Measurements from ENCODE around the gene SSUH2. TPM values are rescaled to one million over a fixed set of nuclear protein-coding genes. Genes with fewer than 3 reads are reported as not detected.

Gene SSUH2
- total and polyA plus RNA-seq, 2 experiments from 2014 or later, result 0.73 to 2.3 TPM

GRCh38 chr3:8619548-8619947, 25.1 kb downstream of the SSUH2 start:
- no peaks in the 10 kb centered on the region; the same call in 2 of the 3 replicates for H3K36me3 Mint-ChIP-seq (ENCODE audit: low read depth)
- Histone ChIP-seq H3K4me2 (no peak overlapping the region), H3F3A (replicated peaks; ENCODE audit: low read depth) (no peaks in the 10 kb centered on the region), H3K4me1 (ENCODE audit: insufficient read depth) (no peaks in the 10 kb centered on the region), H3K27me3 (ENCODE audit: insufficient read depth) (no peaks in the 10 kb centered on the region), H3K36me3 (ENCODE audit: insufficient read depth) (no peaks in the 10 kb centered on the region), H4K20me1 (replicated peaks; ENCODE audit: insufficient read depth) (no peaks in the 10 kb centered on the region), H3K27ac (ENCODE audit: low read depth) (no peak overlapping the region), H3K4me3 (no peak overlapping the region), H2AFZ (no peak overlapping the region), H3K9me2 (ENCODE audit: insufficient read depth) (no peaks in the 10 kb centered on the region), H3K79me2 (replicated peaks; ENCODE audit: insufficient read depth) (no peaks in the 10 kb centered on the region)
- peaks cover 4% of the 10 kb centered on the region for H3K27me3 Mint-ChIP-seq (ENCODE audit: insufficient read depth, low read depth, poor library complexity)
- peaks cover 3% of the 10 kb centered on the region; the same call in 2 of the 3 replicates for H3K9me3 Mint-ChIP-seq
- DNase-seq (ENCODE audit: low spot score) (no peak), ATAC-seq (no peak)
- TF ChIP-seq POLR2AphosphoS5 (IDR thresholded peaks at IDR 0.05; ENCODE audit: low read depth), result no peak
- no peak for TF ChIP-seq CTCF (conservative IDR thresholded peaks at IDR 0.05; ENCODE audit: low read depth in 2 of 2)
- TF ChIP-seq NANOG (IDR thresholded peaks at IDR 0.05; ENCODE audit: borderline replicate concordance), result no peak
- no peak for TF ChIP-seq REST (IDR thresholded peaks at IDR 0.05; ENCODE audit: unreplicated experiment)
- no peak for TF ChIP-seq ZNF114 (CRISPR knock-in tag; IDR thresholded peaks at IDR 0.05)
- H3K4me3 Mint-ChIP-seq, result no peak overlapping the region
- no peak overlapping the region for H3K27ac Mint-ChIP-seq
- peaks cover 12% of the 10 kb centered on the region for H3K4me1 Mint-ChIP-seq

- Histone ChIP-seq H2AFZ (no peak overlapping the region), H4K20me1 (replicated peaks; ENCODE audit: insufficient read depth) (no peaks in the 10 kb centered on the region), H3F3A (replicated peaks; ENCODE audit: low read depth) (no peaks in the 10 kb centered on the region), H3K4me1 (ENCODE audit: insufficient read depth) (no peaks in the 10 kb centered on the region), H3K27ac (ENCODE audit: low read depth) (no peak overlapping the region), H3K79me2 (replicated peaks; ENCODE audit: insufficient read depth) (no peaks in the 10 kb centered on the region), H3K9me2 (ENCODE audit: insufficient read depth) (no peaks in the 10 kb centered on the region), H3K36me3 (ENCODE audit: insufficient read depth) (no peaks in the 10 kb centered on the region), H3K4me3 (no peak overlapping the region), H3K27me3 (ENCODE audit: insufficient read depth) (no peaks in the 10 kb centered on the region), H3K4me2 (no peak overlapping the region)
- peaks cover 4% of the 10 kb centered on the region for H3K27me3 Mint-ChIP-seq (ENCODE audit: insufficient read depth, low read depth, poor library complexity)
- H3K27ac Mint-ChIP-seq, result no peak overlapping the region
- ATAC-seq, result no peak
- H3K9me3 Mint-ChIP-seq, result peaks cover 3% of the 10 kb centered on the region; the same call in 2 of the 3 replicates
- no peak for DNase-seq (ENCODE audit: low spot score)
- no peaks in the 10 kb centered on the region; the same call in 2 of the 3 replicates for H3K36me3 Mint-ChIP-seq (ENCODE audit: low read depth)
- H3K4me1 Mint-ChIP-seq, result peaks cover 12% of the 10 kb centered on the region
- H3K4me3 Mint-ChIP-seq, result no peak overlapping the region
- TF ChIP-seq NANOG (IDR thresholded peaks at IDR 0.05; ENCODE audit: borderline replicate concordance), result no peak
- TF ChIP-seq STAT1 (IDR thresholded peaks at IDR 0.05; ENCODE audit: unreplicated experiment), result no peak
- no peak for TF ChIP-seq REST (IDR thresholded peaks at IDR 0.05; ENCODE audit: unreplicated experiment)
- TF ChIP-seq ZNF114 (CRISPR knock-in tag; IDR thresholded peaks at IDR 0.05), result no peak
- TF ChIP-seq POLR2AphosphoS5 (IDR thresholded peaks at IDR 0.05; ENCODE audit: low read depth), result no peak
- no peak for TF ChIP-seq EZH2phosphoT487 (IDR thresholded peaks at IDR 0.05; ENCODE audit: unreplicated experiment)
- no peak for TF ChIP-seq EZH2 (IDR thresholded peaks at IDR 0.05; ENCODE audit: low read depth, unreplicated experiment)
- no peak for TF ChIP-seq ZNF331 (CRISPR knock-in tag; IDR thresholded peaks at IDR 0.05; ENCODE audit: low read depth)
- TF ChIP-seq CREB1 (CRISPR knock-in tag; IDR thresholded peaks at IDR 0.05; ENCODE audit: low read depth), result no peak
- TF ChIP-seq JUNB (IDR thresholded peaks at IDR 0.05; ENCODE audit: unreplicated experiment), result no peak
Measured at GRCh38 chr3:8618950-8619349, 25.6 kb downstream of the SSUH2 start.
